Measurements from ENCODE around the gene SLC51B.
"Not testable (repeated sequence)": the region's sequence is repeated elsewhere in the genome, so short reads cannot be mapped to it uniquely, and the experiment has no call there.

SLC51B gene

GRCh38 chr15:65088643-65089021 is 43.4 kb downstream of the SLC51B start:
- DNase-seq (ENCODE audit: low read depth): no peak
- TF ChIP-seq, protein P1, sequence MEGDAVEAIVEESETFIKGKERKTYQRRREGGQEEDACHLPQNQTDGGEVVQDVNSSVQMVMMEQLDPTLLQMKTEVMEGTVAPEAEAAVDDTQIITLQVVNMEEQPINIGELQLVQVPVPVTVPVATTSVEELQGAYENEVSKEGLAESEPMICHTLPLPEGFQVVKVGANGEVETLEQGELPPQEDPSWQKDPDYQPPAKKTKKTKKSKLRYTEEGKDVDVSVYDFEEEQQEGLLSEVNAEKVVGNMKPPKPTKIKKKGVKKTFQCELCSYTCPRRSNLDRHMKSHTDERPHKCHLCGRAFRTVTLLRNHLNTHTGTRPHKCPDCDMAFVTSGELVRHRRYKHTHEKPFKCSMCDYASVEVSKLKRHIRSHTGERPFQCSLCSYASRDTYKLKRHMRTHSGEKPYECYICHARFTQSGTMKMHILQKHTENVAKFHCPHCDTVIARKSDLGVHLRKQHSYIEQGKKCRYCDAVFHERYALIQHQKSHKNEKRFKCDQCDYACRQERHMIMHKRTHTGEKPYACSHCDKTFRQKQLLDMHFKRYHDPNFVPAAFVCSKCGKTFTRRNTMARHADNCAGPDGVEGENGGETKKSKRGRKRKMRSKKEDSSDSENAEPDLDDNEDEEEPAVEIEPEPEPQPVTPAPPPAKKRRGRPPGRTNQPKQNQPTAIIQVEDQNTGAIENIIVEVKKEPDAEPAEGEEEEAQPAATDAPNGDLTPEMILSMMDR (conservative IDR thresholded peaks at IDR 0.05; ENCODE audit: low read depth, low read length): no peak
- no peak overlapping the region for H3K4me3 ChIP-seq (ENCODE audit: low read depth, low read length)

- peak; percentile 71 for DNase-seq (ENCODE audit: low read depth)
- TF ChIP-seq, protein P1 (conservative IDR thresholded peaks at IDR 0.05; ENCODE audit: low read depth, low read length): no peak
Measured at GRCh38 chr15:65089206-65089824, 44.1 kb downstream of the SLC51B start.

DNA sequence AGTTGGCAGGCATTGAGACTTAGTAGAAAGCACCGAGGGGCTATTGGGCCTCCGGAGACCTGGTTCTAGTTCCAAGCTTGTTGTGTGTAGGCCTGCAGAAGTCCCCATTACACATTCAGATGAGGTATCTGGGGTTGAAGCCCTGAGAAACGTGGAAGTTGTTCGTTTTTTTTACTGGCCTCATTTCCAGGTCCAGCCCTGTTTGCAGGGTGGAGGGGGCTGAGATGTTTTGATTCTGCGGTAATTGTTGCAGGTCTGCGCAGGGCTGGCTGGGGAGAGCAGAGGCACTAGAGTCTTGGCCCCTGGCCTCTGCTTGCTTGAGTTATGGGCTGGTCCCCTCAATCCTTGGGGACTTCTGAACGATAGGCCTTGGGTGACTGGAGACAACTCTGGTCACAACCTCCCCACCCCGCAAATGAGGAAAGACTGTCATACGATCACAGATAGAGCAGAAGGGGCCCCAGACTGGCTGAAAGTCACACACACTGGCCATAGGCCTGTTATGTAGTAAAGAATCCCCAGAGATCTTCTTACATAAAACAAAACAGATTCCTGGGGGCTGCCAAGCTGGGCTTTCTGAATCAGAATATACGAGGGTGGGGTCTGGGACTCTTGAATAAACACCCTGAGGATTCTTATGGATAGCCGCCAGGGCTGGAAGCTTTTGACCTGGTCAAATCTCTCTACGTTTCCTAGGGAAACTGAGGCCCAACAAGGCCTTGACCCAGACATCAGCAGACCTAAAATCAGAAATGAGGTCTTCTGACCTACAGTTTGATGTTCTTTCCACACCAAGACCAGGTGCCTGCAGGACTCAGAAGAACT is 47.0 kb downstream of the SLC51B start:
- no peak overlapping the region for H3K4me3 ChIP-seq (ENCODE audit: low read depth, low read length)
- TF ChIP-seq, protein P1 (conservative IDR thresholded peaks at IDR 0.05; ENCODE audit: low read depth, low read length): no peak
- no peak for DNase-seq (ENCODE audit: low read depth)

More at GRCh38 chr15:65089206-65089824, 44.1 kb downstream of the SLC51B start:
- H3K4me3 ChIP-seq (ENCODE audit: low read depth, low read length): no peak overlapping the region

- no peak overlapping the region for H3K4me3 ChIP-seq (ENCODE audit: low read depth, low read length)
- DNase-seq (ENCODE audit: low read depth): no peak
- TF ChIP-seq, protein P1 (conservative IDR thresholded peaks at IDR 0.05; ENCODE audit: low read depth, low read length): no peak
Measured at GRCh38 chr15:65092911-65093792, 48.0 kb downstream of the SLC51B start.

- not testable (repeated sequence) for H3K4me3 ChIP-seq (ENCODE audit: low read depth, low read length); DNase-seq (ENCODE audit: low read depth)
Measured at GRCh38 chr15:65093793-65094170, 48.6 kb downstream of the SLC51B start.

- TF ChIP-seq, protein P1 (conservative IDR thresholded peaks at IDR 0.05; ENCODE audit: low read depth, low read length): no peak
- DNase-seq (ENCODE audit: low read depth): peak; percentile 36
- H3K4me3 ChIP-seq (ENCODE audit: low read depth, low read length): no peak overlapping the region
Measured at GRCh38 chr15:65094294-65094995, 49.3 kb downstream of the SLC51B start.

Measured in choroid plexus epithelial cell (primary cell).